HG03354 (cell line): ENCODE results near the gene DPH1.

Experiments
- ATAC-seq: cut with Tn5 transposase; IDR thresholded peaks from one replicate; pipeline ENCODE4 v1.9.1; 2021; ENCODE audit warnings: mild to moderate bottlenecking; ENCODE audit not compliant: unreplicated experiment, poor library complexity, severe bottlenecking

Gene DPH1

GRCh38 chr17:2058586-2059546, 28.9 kb downstream of the DPH1 start:
- ATAC-seq = no peak

- ATAC-seq = no peak
These were observed 29.8 kb downstream of the DPH1 start for GRCh38 chr17:2059547-2060384.

- ATAC-seq = no peak
These were observed 30.4 kb downstream of the DPH1 start for GRCh38 chr17:2060385-2060658.

GRCh38 chr17:2060681-2061440, 30.9 kb downstream of the DPH1 start:
- ATAC-seq = no peak

GRCh38 chr17:2061441-2061958, 31.5 kb downstream of the DPH1 start:
- ATAC-seq = no peak

- ATAC-seq = no peak
These were observed 32.7 kb downstream of the DPH1 start for GRCh38 chr17:2062571-2063183.

GRCh38 chr17:2063261-2064146, 33.6 kb downstream of the DPH1 start:
- no peak for ATAC-seq

GRCh38 chr17:2064147-2064489, 34.2 kb downstream of the DPH1 start:
- ATAC-seq = no peak

- ATAC-seq = no peak
These were observed 34.6 kb downstream of the DPH1 start for GRCh38 chr17:2064520-2064971.

GRCh38 chr17:2064980-2065785, 35.2 kb downstream of the DPH1 start:
- ATAC-seq = no peak

GRCh38 chr17:2065949-2066400, 36.0 kb downstream of the DPH1 start:
- no peak for ATAC-seq

- ATAC-seq = no peak
These were observed 37.2 kb downstream of the DPH1 start for GRCh38 chr17:2067048-2067561.

GRCh38 chr17:2067608-2068024, 37.7 kb downstream of the DPH1 start:
- no peak for ATAC-seq

GRCh38 chr17:2068031-2068518, 38.1 kb downstream of the DPH1 start:
- no peak for ATAC-seq

GRCh38 chr17:2068519-2069051, 38.6 kb downstream of the DPH1 start:
- no peak for ATAC-seq

GRCh38 chr17:2070241-2071023, 40.5 kb downstream of the DPH1 start:
- peak; percentile 79 for ATAC-seq
